Keratinocyte (primary cell): ENCODE data around the gene CUEDC1. TPM values are rescaled to one million over a fixed set of nuclear protein-coding genes. Genes with fewer than 3 reads are reported as not detected.

Experiments
- DNase-seq: peaks from one replicate; pipeline ENCODE4 v3.0.0-alpha.2; 2011; ENCODE audit warnings: low read depth, missing footprints, low spot score
- FAIRE-seq: peaks from 2 replicates; lab custom pipeline; 2011; peaks lifted over from hg19 to GRCh38; lab: Jason Lieb, UNC
- H2AFZ ChIP-seq: 2 replicates; pipeline ENCODE4 v1.6.0; 2012; ENCODE audit warnings: low read length, control low read depth, inconsistent platforms; ENCODE audit not compliant: control insufficient read depth
- H3K27ac ChIP-seq: 2 replicates; pipeline ENCODE4 v1.5.1; 2011; ENCODE audit warnings: low read length; ENCODE audit not compliant: control insufficient read depth, insufficient read depth
- H3K27me3 ChIP-seq: 3 replicates; pipeline ENCODE4 v1.6.0; 2011; ENCODE audit warnings: low read length; ENCODE audit not compliant: control insufficient read depth, insufficient read depth; ENCODE audit errors: extremely low read depth
- H3K36me3 ChIP-seq, 2 experiments: 2 replicates in 1 of 2; 3 replicates in 1 of 2; pipeline ENCODE4 v1.5.1; 2011; ENCODE audit warnings: low read length in 2 of 2, mild to moderate bottlenecking in 1 of 2; ENCODE audit not compliant: control insufficient read depth in 2 of 2, insufficient read depth in 2 of 2; ENCODE audit errors: extremely low read depth in 1 of 2
- H3K4me1 ChIP-seq: 3 replicates; pipeline ENCODE4 v1.5.1; 2011; ENCODE audit warnings: low read length; ENCODE audit not compliant: control insufficient read depth, insufficient read depth; ENCODE audit errors: extremely low read depth
- H3K4me2 ChIP-seq: 3 replicates; pipeline ENCODE4 v1.6.0; 2011; ENCODE audit warnings: low read depth, low read length; ENCODE audit not compliant: control insufficient read depth, insufficient read depth; ENCODE audit errors: extremely low read depth
- H3K4me3 ChIP-seq, 3 experiments: fragments of 200-600 bp in 1 of 3; sonication (generic) in 1 of 3; 2 replicates in 2 of 3; 3 replicates in 1 of 3; pipeline ENCODE4 v1.5.1; 2011 to 2016; ENCODE audit warnings: low read length in 3 of 3, mild to moderate bottlenecking in 3 of 3, control low read depth in 2 of 3, inconsistent platforms in 1 of 3, low read depth in 1 of 3, mixed read lengths in 1 of 3, mixed run types in 1 of 3, moderate library complexity in 1 of 3; ENCODE audit not compliant: control insufficient read depth in 2 of 3, insufficient read depth in 2 of 3; ENCODE audit errors: extremely low read depth in 1 of 3
- H3K79me2 ChIP-seq: 2 replicates; pipeline ENCODE4 v1.6.0; 2012; ENCODE audit warnings: low read length; ENCODE audit not compliant: control insufficient read depth, insufficient read depth
- H3K9ac ChIP-seq: 3 replicates; pipeline ENCODE4 v1.6.0; 2011; ENCODE audit warnings: low read length; ENCODE audit not compliant: control insufficient read depth, insufficient read depth; ENCODE audit errors: extremely low read depth
- H3K9me1 ChIP-seq: 3 replicates; pipeline ENCODE4 v1.6.0; 2011; ENCODE audit warnings: low read length; ENCODE audit not compliant: control insufficient read depth, insufficient read depth; ENCODE audit errors: extremely low read depth
- H3K9me3 ChIP-seq: 2 replicates; pipeline ENCODE4 v1.5.1; 2012; ENCODE audit warnings: low read depth, low read length; ENCODE audit not compliant: control insufficient read depth
- H4K20me1 ChIP-seq: 3 replicates; pipeline ENCODE4 v1.6.0; 2011; ENCODE audit warnings: low read length; ENCODE audit not compliant: control insufficient read depth, insufficient read depth; ENCODE audit errors: extremely low read depth
- EZH2 ChIP-seq: IDR thresholded peaks from one replicate; pipeline ENCODE4 v1.6.1; 2012; ENCODE audit warnings: inconsistent platforms, mild to moderate bottlenecking, low read length, moderate library complexity
- dilution Hi-C: fragments of 300-500 bp; cut with MboI; formaldehyde crosslinking; loops from one replicate; pipeline ENCODE4 v1.7.0; 2020; ENCODE audit warnings: low sequenced_read_pairs; ENCODE audit not compliant: extremely low pct_ligation_motif_present
- polyA plus RNA-seq, 5 experiments: library from polyadenylated mRNA; depleted of rRNA in 3 of 5; stranded (reverse) in 3 of 5; stranded (forward) in 1 of 5; unstranded in 1 of 5; fragments of >200 nt; gene quantifications; 1 replicate in 1 of 5; 2 replicates in 3 of 5; 3 replicates in 1 of 5; pipeline versions ENCODE4 v1.2.1 to v1.2.3, GENCODE V29; 2011 to 2012; ENCODE audit warnings: missing spikeins in 2 of 5, low read depth in 1 of 5, low replicate concordance in 1 of 5
- TF ChIP-seq, protein P1 (sequence below), 3 experiments: IDR thresholded peaks in 1 of 3; conservative IDR thresholded peaks in 1 of 3; optimal IDR thresholded peaks in 1 of 3; 2 replicates in 2 of 3; 3 replicates in 1 of 3; pipeline versions ENCODE3 to v1.5.1; 2011; ENCODE audit warnings: low read length in 3 of 3, mild to moderate bottlenecking in 3 of 3, moderate library complexity in 2 of 3, control low read depth in 1 of 3, inconsistent platforms in 1 of 3; ENCODE audit not compliant: insufficient read depth in 2 of 3; ENCODE audit errors: extremely low read depth in 1 of 3

The CUEDC1 gene
- polyA plus RNA-seq, 1 donor (not counting 4 experiments of a cell fraction or from before 2014, with no cell fraction given), result 12.9 TPM

DNA sequence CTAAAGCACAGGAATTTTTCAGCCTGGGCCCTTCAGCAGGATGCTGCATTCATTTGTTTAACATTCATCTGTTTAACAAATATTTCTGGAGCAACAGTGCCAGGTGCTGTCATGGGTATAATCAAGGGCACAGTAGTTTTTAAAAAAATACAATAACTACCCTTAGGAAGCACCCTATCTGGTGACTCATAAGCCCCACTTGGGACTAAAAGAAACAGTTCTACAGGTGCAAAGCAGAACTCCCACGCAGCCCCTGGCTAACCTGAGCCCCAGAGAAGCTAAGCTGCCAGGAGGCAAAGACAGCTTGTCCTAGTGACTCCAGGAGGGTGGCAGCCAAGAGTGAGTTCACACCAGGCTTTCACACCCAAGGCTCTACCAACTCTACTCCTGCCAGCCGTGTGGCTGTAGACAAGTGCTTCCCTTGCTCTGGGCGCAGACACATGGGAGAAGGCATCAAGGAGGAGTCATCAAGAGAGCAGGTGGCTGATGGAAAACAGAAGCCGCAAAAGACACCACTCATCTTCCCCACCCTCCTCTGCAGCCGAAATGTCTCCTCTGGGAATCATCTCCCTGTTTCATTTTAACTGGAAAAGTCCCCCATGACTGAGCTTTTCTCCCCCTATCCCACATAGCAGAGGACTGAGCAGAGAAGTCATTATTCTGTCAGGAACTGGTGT is 14.4 kb downstream of the CUEDC1 start:
- peaks cover 0 to 3% of the 10 kb centered on the region in 2 experiments for H3K36me3 ChIP-seq
- H3K9ac ChIP-seq, result no peak overlapping the region
- H3K4me2 ChIP-seq, result no peak overlapping the region
- peaks cover 4% of the 10 kb centered on the region for H3K9me1 ChIP-seq
- no peaks in the 10 kb centered on the region for H4K20me1 ChIP-seq
- DNase-seq, result no peak
- H3K9me3 ChIP-seq, result no peaks in the 10 kb centered on the region
- no peak overlapping the region for H3K27ac ChIP-seq
- H2AFZ ChIP-seq, result no peak overlapping the region
- peaks cover 19% of the 10 kb centered on the region for H3K4me1 ChIP-seq
- no peak for FAIRE-seq
- H3K79me2 ChIP-seq, result peaks cover 35% of the 10 kb centered on the region
- dilution Hi-C loops, result no loop called here
- TF ChIP-seq, protein P1, sequence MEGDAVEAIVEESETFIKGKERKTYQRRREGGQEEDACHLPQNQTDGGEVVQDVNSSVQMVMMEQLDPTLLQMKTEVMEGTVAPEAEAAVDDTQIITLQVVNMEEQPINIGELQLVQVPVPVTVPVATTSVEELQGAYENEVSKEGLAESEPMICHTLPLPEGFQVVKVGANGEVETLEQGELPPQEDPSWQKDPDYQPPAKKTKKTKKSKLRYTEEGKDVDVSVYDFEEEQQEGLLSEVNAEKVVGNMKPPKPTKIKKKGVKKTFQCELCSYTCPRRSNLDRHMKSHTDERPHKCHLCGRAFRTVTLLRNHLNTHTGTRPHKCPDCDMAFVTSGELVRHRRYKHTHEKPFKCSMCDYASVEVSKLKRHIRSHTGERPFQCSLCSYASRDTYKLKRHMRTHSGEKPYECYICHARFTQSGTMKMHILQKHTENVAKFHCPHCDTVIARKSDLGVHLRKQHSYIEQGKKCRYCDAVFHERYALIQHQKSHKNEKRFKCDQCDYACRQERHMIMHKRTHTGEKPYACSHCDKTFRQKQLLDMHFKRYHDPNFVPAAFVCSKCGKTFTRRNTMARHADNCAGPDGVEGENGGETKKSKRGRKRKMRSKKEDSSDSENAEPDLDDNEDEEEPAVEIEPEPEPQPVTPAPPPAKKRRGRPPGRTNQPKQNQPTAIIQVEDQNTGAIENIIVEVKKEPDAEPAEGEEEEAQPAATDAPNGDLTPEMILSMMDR (optimal IDR thresholded peaks at IDR 0.05 in 1 of 3, IDR thresholded peaks at IDR 0.05 in 1 of 3, conservative IDR thresholded peaks at IDR 0.05 in 1 of 3; ENCODE audit: extremely low read depth in 1 of 3, insufficient read depth in 2 of 3, low read length in 3 of 3), result no peak
- no peak for TF ChIP-seq EZH2
- H3K4me3 ChIP-seq, result no peak overlapping the region
- H3K27me3 ChIP-seq, result no peaks in the 10 kb centered on the region

DNA sequence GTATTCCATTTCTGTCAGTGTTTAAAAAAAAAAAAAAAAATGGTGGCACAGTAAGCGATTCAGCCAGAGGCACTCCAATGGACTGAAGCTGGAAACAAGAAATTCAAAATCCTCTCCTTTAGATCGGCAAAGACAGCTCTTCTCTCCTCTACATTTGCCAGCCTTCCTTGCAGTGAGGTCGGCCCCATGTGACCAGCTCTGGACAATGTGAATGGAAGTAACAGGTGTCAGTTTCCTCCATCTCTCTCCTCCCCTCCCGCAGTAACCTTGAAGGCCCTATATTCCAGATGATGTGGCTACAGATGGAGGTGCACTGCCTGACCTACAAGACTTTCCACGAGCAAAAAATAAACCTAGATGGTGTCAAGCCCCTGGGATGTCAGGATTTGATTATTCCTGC is 15.0 kb downstream of the CUEDC1 start:
- Histone ChIP-seq H3K4me2 (no peak overlapping the region), H3K9ac (no peak overlapping the region), H3K79me2 (peaks cover 35% of the 10 kb centered on the region), H4K20me1 (no peaks in the 10 kb centered on the region), H3K27me3 (no peaks in the 10 kb centered on the region), H3K4me3 (no peak overlapping the region), H3K9me1 (peaks cover 4% of the 10 kb centered on the region), H3K36me3 (peaks cover 0 to 3% of the 10 kb centered on the region in 2 experiments), H2AFZ (no peak overlapping the region), H3K4me1 (peaks cover 23% of the 10 kb centered on the region), H3K27ac (no peak overlapping the region), H3K9me3 (no peaks in the 10 kb centered on the region)
- dilution Hi-C loops, result no loop called here
- DNase-seq (no peak), FAIRE-seq (no peak)
- TF ChIP-seq, protein P1 (optimal IDR thresholded peaks at IDR 0.05 in 1 of 3, IDR thresholded peaks at IDR 0.05 in 1 of 3, conservative IDR thresholded peaks at IDR 0.05 in 1 of 3; ENCODE audit: extremely low read depth in 1 of 3, insufficient read depth in 2 of 3, low read length in 3 of 3), result no peak
- TF ChIP-seq EZH2, result no peak
